GM21576 (cell line): Measurements from ENCODE around the gene C3orf52.

Experiments used
- ATAC-seq: cut with Tn5 transposase; IDR thresholded peaks from one replicate; pipeline ENCODE4 v1.9.1; 2021; ENCODE audit warnings: mild to moderate bottlenecking, moderate library complexity; ENCODE audit not compliant: unreplicated experiment

C3orf52 gene

GRCh38 chr3:112134335-112135124 is 48.3 kb downstream of the C3orf52 start:
- ATAC-seq = no peak

DNA sequence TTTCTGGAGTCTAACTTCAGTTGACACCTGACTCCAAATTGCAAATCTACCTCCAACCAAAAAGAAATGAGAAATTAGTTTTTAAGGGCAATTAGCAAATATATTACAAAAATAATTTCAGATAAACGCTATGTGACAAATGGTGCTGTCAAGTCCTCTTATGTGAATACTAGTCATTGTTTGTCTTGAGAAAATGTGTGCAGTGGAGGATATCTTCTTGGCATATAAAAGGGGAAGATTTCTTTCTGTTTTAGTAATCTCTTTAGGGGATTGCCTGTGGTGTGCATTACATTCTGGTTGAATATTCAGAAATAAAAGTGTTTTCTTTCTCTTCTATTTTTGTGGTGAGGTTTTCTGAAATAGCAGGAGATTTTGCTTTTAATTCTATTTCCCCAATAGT is 49.9 kb downstream of the C3orf52 start:
- no peak for ATAC-seq

- no peak for ATAC-seq
Observed at GRCh38 chr3:112136959-112137693, 50.9 kb downstream of the C3orf52 start.

GRCh38 chr3:112137781-112138180 is 51.6 kb downstream of the C3orf52 start:
- ATAC-seq = no peak

- no peak for ATAC-seq
Observed at GRCh38 chr3:112138219-112138969, 52.2 kb downstream of the C3orf52 start.

DNA sequence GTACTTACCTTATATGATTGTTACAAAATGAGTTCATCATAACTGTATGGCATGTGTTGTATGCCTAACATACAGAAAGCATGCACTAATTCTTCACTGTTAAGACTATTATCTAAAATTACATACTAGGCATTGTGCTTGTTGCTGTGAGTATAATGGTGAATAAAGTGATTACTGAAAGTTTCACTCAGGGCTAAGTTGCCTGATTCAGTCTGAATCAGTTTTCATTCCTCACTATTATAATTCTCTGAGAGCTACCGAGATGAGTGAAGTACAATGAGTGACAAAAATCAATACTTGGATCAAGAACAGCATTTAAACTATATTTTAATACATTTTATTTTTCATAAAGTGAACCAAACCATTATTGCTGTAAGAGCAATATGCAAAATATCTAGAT is 54.4 kb downstream of the C3orf52 start:
- no peak for ATAC-seq

DNA sequence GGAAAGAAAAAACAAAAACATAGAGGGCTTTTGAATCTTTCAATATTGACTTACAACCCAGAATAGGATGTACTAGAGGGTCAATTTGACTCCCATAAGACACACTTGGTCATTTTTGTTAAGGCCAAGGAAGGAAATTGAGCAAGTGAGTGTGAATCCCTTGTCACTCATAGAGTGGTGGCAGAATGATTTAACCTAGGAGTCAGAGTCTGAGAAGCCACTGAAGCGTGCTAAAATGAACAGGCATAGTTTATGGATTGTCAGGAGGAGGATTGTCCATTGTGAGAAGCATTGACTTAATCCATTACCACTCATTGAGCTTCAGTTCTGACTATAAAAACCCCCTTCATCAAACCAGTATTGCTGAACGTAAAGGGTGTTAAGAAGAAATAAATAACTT is 55.1 kb downstream of the C3orf52 start:
- ATAC-seq = no peak

GRCh38 chr3:112143251-112143650 is 57.1 kb downstream of the C3orf52 start:
- ATAC-seq = no peak

- no peak for ATAC-seq
Observed at GRCh38 chr3:112143689-112144088, 57.5 kb downstream of the C3orf52 start.

DNA sequence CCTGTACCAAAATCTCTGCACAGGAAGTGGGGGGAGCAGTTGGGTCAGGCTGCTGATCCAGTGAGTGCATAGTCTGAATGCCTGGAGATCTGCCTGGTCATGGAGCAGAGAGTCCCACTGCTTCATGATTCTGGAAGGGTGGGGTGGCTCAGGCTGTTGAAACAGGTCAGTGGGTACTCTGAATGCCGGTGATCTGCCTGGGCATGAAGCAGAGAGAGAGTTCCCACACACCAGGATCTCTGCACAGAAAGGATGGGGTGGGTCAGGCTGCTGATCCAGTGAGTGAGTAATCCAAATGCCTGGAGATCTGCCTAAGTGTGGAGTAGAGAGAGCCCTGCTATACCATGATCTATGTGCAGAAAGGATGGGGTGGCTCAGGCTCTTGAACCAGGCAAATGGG is 62.9 kb downstream of the C3orf52 start:
- ATAC-seq = no peak

GRCh38 chr3:112167758-112168157 is 81.6 kb downstream of the C3orf52 start:
- peak; percentile 89 for ATAC-seq
